ENCODE measurements around the gene CDC6. TPM values are rescaled to one million over a fixed set of nuclear protein-coding genes. Genes with fewer than 3 reads are reported as not detected.

Gene CDC6
- total RNA-seq, 2 donors from 2014 or later: 1.2 to 2.7 TPM

Other genes with a start within 250 kb of the CDC6 start
- gene MED24, start 233.5 kb upstream of the CDC6 start, total RNA-seq: 10 to 100 TPM; 73.7 to 77.5 TPM
- gene THRA, start 224.9 kb upstream of the CDC6 start, total RNA-seq: 10 to 100 TPM; 29.8 to 32.2 TPM
- 100 to 1,000 TPM; 102 to 145 TPM for gene NR1D1, start 187.3 kb upstream of the CDC6 start, total RNA-seq
- gene MSL1, start 165.9 kb upstream of the CDC6 start, total RNA-seq: 100 to 1,000 TPM; 101 to 106 TPM
- gene CASC3, start 147.3 kb upstream of the CDC6 start, total RNA-seq: 100 to 1,000 TPM; 168 to 176 TPM
- gene RAPGEFL1, start 110.4 kb upstream of the CDC6 start, total RNA-seq: 10 to 100 TPM in 1 of 2 donors, 1 to 10 TPM in 1; 6.9 to 10.5 TPM
- gene WIPF2, start 68.6 kb upstream of the CDC6 start, total RNA-seq: 10 to 100 TPM; 26.4 to 33.1 TPM
- 100 to 1,000 TPM in 1 of 2 donors, 10 to 100 TPM in 1; 97.0 to 106 TPM for gene RARA, start 21.3 kb downstream of the CDC6 start, total RNA-seq
- not detected for gene GJD3, start 76.9 kb downstream of the CDC6 start, total RNA-seq
- gene TOP2A, start 130.0 kb downstream of the CDC6 start, total RNA-seq: 1 to 10 TPM; 4.1 to 6.4 TPM
- gene IGFBP4, start 155.6 kb downstream of the CDC6 start, total RNA-seq: 1 to 10 TPM; 5.7 to 7.0 TPM
- gene TNS4, start 213.7 kb downstream of the CDC6 start, total RNA-seq: 1 to 10 TPM in 1 of 2 donors, under 1 TPM in 1; 0.77 to 1.7 TPM

Data from T-helper 17 cell (primary cell).